Kidney glomerular epithelial cell (primary cell): ENCODE data around the gene CENPN.

Experiments used
- DNase-seq: peaks from one replicate; lab custom pipeline; 2025; lab: John Stamatoyannopoulos, UW

Gene CENPN

GRCh38 chr16:81029930-81030604, 23.1 kb downstream of the CENPN start:
- DNase-seq = no peak

GRCh38 chr16:81035398-81035974, 28.5 kb downstream of the CENPN start, which contains the start of gene ATMIN:
Gene ATMIN, plus strand, starts transcription at chr16:81035842. Its CDS starts 29 bp downstream, at chr16:81035871.
- peak; percentile 80 for DNase-seq

GRCh38 chr16:81035975-81036750, 29.1 kb downstream of the CENPN start:
- no peak for DNase-seq

DNA sequence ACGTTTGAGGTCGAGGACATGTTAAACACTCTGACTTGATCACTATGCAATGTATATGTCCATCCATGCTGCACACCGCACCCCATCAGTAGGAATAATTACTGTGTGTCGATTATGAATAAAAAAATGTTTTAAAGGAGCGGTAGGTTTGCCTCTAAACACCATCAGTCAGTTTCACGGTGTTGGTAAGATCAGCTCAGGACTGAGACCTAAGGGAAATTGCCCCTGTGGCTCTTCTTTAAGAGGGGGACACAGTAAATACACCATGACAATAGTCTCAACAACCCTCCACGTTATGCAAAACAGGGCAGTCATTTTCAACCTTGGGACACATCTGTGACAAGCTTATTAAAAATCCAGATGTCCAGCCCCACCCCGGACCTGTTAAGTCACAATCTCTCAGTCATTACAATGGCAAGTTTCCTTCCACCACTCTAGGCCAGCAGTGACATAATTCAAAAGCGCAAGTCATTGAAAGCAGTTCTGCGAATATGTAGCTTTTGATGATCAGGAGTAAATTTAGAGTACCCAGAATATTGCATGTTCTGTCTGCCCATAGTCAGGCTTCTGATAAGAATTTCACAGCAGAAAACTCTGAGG, 29.8 kb downstream of the CENPN start:
- DNase-seq = no peak

GRCh38 chr16:81040131-81040530, 33.1 kb downstream of the CENPN start:
- no peak for DNase-seq

GRCh38 chr16:81040842-81041241, 33.8 kb downstream of the CENPN start:
- no peak for DNase-seq

DNA sequence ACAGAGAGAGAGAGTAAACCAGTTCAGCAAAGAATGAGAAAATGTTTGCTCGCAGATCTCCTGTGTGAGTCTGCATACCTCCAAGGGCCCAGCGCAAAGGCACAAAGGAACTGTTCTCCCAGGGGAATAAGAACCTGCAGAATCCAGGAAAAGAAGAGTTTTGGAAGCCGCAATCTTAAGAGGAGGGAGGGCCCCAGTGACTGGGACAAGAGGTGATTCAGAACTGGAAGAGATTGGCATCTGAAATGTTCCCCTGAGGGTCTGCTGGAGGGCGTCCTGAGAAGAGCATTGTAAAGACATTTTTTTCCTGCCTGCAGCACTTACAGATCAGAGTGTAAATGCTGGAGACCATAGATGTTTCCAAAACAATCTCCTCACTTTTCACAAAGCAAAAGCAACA, 34.7 kb downstream of the CENPN start:
- DNase-seq = no peak

DNA sequence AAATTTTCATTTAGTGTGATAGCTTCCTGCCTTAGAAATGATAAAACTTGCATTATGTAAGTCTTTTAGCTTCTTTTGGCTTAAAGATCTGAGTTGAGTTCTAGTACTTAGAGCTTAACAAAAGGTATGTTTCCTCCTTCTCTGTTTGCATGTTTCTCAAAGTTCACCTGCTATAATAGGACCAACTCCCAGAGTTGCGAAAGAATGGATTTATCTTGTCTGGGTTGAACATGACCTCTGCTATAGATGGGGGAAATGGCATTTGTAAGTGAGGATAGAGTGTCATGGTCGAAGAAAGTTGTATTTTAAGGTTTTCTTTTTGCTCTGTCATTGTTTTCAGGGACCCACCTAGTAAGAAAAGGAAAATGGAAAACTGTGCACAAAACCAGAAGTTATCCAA, 35.8 kb downstream of the CENPN start:
- no peak for DNase-seq

DNA sequence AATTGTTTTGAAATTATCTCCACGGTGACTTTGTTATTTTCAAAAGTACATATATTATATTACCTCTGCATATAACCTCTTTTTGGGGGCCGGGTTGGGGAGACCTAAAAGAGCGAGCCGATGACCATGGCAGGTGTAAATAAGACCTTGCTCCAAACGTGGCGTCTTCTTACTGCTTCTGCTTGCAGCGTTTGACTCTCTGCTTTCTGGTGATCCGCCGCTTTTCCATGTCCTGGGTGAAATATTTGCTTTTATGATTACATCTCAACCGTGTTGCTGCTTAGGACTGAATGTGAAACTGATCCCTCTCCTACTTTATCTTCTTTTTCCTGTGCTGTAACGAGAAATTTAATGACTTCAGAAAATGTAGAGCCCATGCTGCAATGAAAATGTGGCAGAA, 46.7 kb downstream of the CENPN start:
- no peak for DNase-seq

- no peak for DNase-seq
Observed at GRCh38 chr16:81060576-81061306, 53.7 kb downstream of the CENPN start.

GRCh38 chr16:81061307-81061640, 54.3 kb downstream of the CENPN start:
- DNase-seq = no peak

DNA sequence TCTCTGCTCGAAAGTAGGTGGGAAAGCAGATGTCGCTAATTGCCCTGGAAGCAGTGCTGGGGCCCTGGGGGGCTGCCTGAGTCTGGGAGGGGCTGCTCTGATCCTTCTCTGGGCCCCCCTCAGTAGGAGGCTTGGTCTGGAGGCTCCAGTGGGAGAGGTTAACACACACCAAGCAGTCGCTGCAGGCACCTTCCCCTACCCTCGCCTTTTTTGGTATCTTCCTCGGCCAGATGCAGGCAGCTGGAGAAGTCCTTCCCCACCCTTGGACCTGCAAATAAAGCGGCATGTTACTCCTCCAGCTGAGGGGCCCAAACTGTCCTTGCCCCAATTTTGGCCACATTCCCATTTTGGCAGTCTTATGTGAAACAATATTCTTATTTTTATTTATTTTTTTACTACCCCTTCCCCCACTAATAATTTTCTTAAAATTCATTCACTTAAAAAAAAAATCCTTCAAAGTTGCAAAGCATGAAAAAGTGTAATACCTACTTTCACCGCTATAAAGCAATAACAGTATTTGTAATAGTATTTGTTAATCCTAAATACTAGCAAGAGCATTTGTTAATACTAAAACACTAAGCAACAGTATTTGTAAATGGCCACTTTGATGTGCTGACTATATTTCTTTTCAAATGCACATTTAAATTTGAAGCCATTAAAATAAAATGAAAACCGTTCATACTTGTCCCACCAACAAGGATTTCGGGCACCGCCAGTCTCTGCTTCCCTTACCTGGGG, 55.0 kb downstream of the CENPN start:
- no peak for DNase-seq

GRCh38 chr16:81066681-81067080, 59.7 kb downstream of the CENPN start:
- DNase-seq = no peak

DNA sequence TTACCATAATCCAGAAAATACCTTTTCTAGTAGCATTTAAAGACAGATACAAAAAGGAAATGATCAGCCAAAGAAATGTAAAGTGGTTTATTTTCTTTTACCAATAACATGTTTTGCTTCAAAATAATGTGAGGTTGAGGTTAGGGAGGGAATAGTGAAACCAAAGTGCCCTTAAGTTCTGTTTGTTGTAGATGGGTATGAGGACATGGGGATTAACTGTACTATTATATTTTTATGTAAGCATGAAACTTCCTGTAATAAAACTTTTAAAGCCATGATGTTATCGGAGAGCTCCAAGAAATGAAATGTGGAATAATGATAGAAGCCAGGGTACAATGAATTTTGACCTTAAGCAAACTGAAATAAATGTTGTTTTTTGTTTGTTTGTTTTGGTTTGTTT, 60.2 kb downstream of the CENPN start:
- DNase-seq = no peak

DNA sequence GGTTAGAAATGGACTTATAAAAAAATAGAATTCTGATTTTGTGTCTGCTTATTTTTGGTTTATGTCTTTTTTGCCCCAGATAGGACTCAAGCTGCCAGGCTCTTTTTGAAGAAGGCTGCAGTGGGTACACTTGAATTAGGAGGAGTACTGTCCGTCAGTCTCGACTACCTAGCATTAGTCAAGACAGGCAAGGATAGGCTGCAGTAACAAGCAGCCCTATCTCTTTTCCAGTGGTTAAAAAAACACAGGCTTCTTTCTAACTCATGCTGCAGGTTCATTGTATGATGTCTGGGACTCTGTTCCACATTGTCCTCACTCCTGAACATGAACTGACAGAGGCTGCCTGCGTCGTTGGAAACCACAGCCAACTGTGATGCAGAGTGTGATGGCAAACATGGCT, 62.0 kb downstream of the CENPN start:
- DNase-seq = no peak

DNA sequence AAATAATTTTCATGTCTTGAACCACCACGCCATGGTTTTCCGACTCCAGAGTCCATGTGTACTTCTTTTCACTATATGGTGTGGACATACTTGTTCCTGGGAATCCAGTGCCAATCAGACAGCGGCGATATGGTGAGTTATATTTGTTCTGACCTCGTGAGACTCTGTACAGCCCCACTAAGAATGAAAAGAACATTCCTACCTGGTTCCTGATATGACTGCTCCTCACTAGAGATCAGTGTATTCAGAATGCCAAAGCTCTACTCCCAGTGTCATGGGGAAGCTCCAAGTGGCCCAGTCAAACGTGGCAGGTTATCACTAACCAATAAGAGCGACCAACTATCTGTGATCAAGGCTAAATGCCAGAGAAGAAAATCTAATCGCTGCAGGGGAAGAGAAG, 64.0 kb downstream of the CENPN start:
- DNase-seq = no peak

DNA sequence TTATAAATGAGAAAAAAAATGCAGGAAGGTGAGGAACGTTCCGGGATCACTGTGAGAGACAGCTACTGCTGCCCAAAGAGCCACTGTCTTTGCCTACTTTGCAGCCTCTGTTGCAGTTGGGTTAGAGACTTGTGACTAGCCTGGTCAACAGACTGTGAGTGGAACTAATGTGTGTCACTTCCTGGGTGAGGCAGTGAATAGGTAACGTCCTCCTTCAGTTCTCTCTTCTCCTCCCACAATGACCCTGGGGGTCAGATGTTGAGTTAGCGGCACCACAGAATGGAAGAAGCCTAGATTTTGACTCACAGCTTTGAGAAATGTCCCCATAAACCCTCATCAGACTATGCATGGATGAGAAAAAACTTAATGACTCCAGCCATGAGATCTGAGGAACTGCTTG, 64.8 kb downstream of the CENPN start:
- peak; percentile 49 for DNase-seq

GRCh38 chr16:81073560-81074330, 66.7 kb downstream of the CENPN start:
- no peak for DNase-seq

- peak; percentile 93 for DNase-seq
Observed at GRCh38 chr16:81076566-81077075, 69.6 kb downstream of the CENPN start.
